Neural cell (in vitro differentiated cells): ENCODE measurements around the gene SMCO2. TPM values are rescaled to one million over a fixed set of nuclear protein-coding genes. Genes with fewer than 3 reads are reported as not detected.

Source experiments
- H2AFZ ChIP-seq: fragments of 200-600, 300-800 bp; sonication (generic), shearing (Covaris generic); 2 replicates; pipeline ENCODE4 v1.6.0; 2014; ENCODE audit warnings: low read depth, mild to moderate bottlenecking, antibody characterized with exemption, low read length, moderate library complexity
- H3F3A ChIP-seq: fragments of 200-600 bp; shearing (Covaris generic); 2 replicates; pipeline ENCODE4 v1.6.1; 2016; ENCODE audit warnings: mild to moderate bottlenecking, moderate library complexity, mixed read lengths, antibody characterized with exemption, low read length; ENCODE audit not compliant: insufficient read depth, poor library complexity, severe bottlenecking
- H3K27ac ChIP-seq: fragments of 200-600, 300-800 bp; sonication (generic), shearing (Covaris generic); 2 replicates; pipeline ENCODE4 v1.5.1; 2014; ENCODE audit warnings: mild to moderate bottlenecking, low read length, moderate library complexity
- H3K27me3 ChIP-seq: fragments of 300-800, 200-600 bp; sonication (generic), shearing (Covaris generic); 2 replicates; pipeline ENCODE4 v1.6.0; 2014; ENCODE audit warnings: mild to moderate bottlenecking, low read depth, low read length, moderate library complexity; ENCODE audit not compliant: insufficient read depth
- H3K36me3 ChIP-seq: fragments of 300-800, 200-600 bp; sonication (generic), shearing (Covaris generic); 2 replicates; pipeline ENCODE4 v1.5.1; 2014; ENCODE audit warnings: mild to moderate bottlenecking, antibody characterized with exemption, low read length, moderate library complexity; ENCODE audit not compliant: insufficient read depth
- H3K4me2 ChIP-seq: fragments of 300-800, 200-600 bp; sonication (generic), shearing (Covaris generic); 2 replicates; pipeline ENCODE4 v1.6.0; 2014; ENCODE audit warnings: mild to moderate bottlenecking, low read length
- H3K4me3 ChIP-seq: fragments of 300-800, 200-600 bp; sonication (generic), shearing (Covaris generic); 2 replicates; pipeline ENCODE4 v1.5.1; 2014; ENCODE audit warnings: mild to moderate bottlenecking, low read length, moderate library complexity
- H3K79me2 ChIP-seq: fragments of 200-600 bp; shearing (Covaris generic); replicated peaks from 2 replicates; pipeline ENCODE4 v1.6.0; 2014; ENCODE audit warnings: mild to moderate bottlenecking, low read length, moderate library complexity; ENCODE audit not compliant: insufficient read depth
- H3K9ac ChIP-seq: fragments of 300-800, 200-600 bp; sonication (generic), shearing (Covaris generic); 2 replicates; pipeline ENCODE4 v1.6.1; 2016; ENCODE audit warnings: mild to moderate bottlenecking, low read length, mixed read lengths
- H3K9me2 ChIP-seq: fragments of 200-600 bp; shearing (Covaris generic); 2 replicates; pipeline ENCODE4 v1.6.1; 2016; ENCODE audit warnings: mild to moderate bottlenecking, low read length, mixed read lengths; ENCODE audit not compliant: insufficient read depth
- H3K9me3 ChIP-seq: fragments of 200-600, 300-800 bp; sonication (generic), shearing (Covaris generic); 2 replicates; pipeline ENCODE4 v1.6.1; 2016; ENCODE audit warnings: mild to moderate bottlenecking, mixed run types, low read length, moderate library complexity, mixed read lengths
- H4K20me1 ChIP-seq: fragments of 200-600 bp; shearing (Covaris generic); 2 replicates; pipeline ENCODE4 v1.6.1; 2016; ENCODE audit warnings: mild to moderate bottlenecking, mixed run types; ENCODE audit not compliant: insufficient read depth
- CTCF ChIP-seq: fragments of 450-650 bp; IDR thresholded peaks from 2 replicates; pipeline ENCODE4 v1.5.1; 2014; ENCODE audit warnings: antibody characterized with exemption, mild to moderate bottlenecking, moderate library complexity; ENCODE audit not compliant: poor library complexity, severe bottlenecking
- EP300 ChIP-seq: fragments of 450-650 bp; conservative IDR thresholded peaks from 2 replicates; pipeline ENCODE4 v1.6.1; 2014; ENCODE audit warnings: antibody characterized with exemption, mild to moderate bottlenecking, moderate library complexity; ENCODE audit not compliant: poor library complexity, severe bottlenecking
- EZH2 ChIP-seq: fragments of 200-600, 300-800 bp; shearing (Covaris generic), sonication (generic); IDR thresholded peaks from 2 replicates; pipeline ENCODE4 v1.6.1; 2014; ENCODE audit warnings: antibody characterized with exemption, low read length, borderline replicate concordance, mild to moderate bottlenecking; ENCODE audit not compliant: insufficient read depth, poor library complexity, severe bottlenecking
- MXI1 ChIP-seq: fragments of 450-650 bp; conservative IDR thresholded peaks from 2 replicates; pipeline ENCODE4 v1.6.1; 2014; ENCODE audit warnings: antibody characterized with exemption, mild to moderate bottlenecking; ENCODE audit not compliant: poor library complexity, severe bottlenecking
- POLR2AphosphoS5 ChIP-seq: IDR thresholded peaks from 2 replicates; pipeline ENCODE4 v1.6.1; 2012
- RAD21 ChIP-seq: fragments of 450-650 bp; conservative IDR thresholded peaks from 2 replicates; pipeline ENCODE4 v1.6.1; 2014; ENCODE audit warnings: antibody characterized with exemption, mild to moderate bottlenecking, moderate library complexity
- SMC3 ChIP-seq: fragments of 450-650 bp; conservative IDR thresholded peaks from 2 replicates; pipeline ENCODE4 v1.6.1; 2014; ENCODE audit warnings: antibody characterized with exemption, mild to moderate bottlenecking, moderate library complexity; ENCODE audit not compliant: poor library complexity
- TAF1 ChIP-seq: IDR thresholded peaks from 2 replicates; pipeline ENCODE4 v1.6.1; 2012; ENCODE audit warnings: low read depth
- polyA plus RNA-seq: library from polyadenylated mRNA; depleted of rRNA; stranded (reverse); fragments of >200 nt; gene quantifications from 2 replicates; pipeline ENCODE4 v1.2.3, GENCODE V29; 2014
- TF ChIP-seq, protein P1 (sequence below): IDR thresholded peaks from 2 replicates; pipeline ENCODE4 v1.6.1; 2012; ENCODE audit warnings: borderline replicate concordance

SMCO2 gene
- polyA plus RNA-seq, 1 donor from 2014 or later: not detected

- Histone ChIP-seq H2AFZ (no peak overlapping the region), H3K4me3 (no peak overlapping the region), H3K27ac (no peak overlapping the region)
Measured at GRCh38 chr12:27474344-27474743, 27.8 kb downstream of the SMCO2 start.

DNA sequence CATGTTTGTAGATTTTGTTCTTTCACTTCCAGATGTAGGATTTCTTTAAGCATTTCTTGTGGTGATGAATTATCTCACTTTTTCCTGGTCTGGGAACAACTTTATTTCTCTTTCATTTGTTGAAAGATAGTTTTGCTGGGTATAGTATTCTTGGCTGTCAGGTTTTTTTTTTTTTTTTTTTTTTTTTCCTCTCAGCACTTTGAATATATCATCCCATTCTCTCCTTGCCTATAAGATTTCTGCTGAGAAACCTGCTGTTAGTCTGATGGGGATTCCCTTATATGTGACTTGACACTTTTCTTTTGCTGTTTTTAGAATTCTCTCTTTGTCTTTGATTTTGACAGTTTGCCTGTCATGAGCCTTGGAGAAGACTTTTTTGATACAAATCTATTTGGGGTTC is 30.5 kb downstream of the SMCO2 start:
- Histone ChIP-seq H4K20me1 (no peaks in the 10 kb centered on the region), H3K4me3 (no peak overlapping the region), H3K36me3 (no peaks in the 10 kb centered on the region), H3K9me3 (peaks cover 5% of the 10 kb centered on the region), H3F3A (no peaks in the 10 kb centered on the region), H3K27me3 (no peaks in the 10 kb centered on the region), H3K4me2 (no peak overlapping the region), H3K9me2 (no peaks in the 10 kb centered on the region), H2AFZ (no peak overlapping the region), H3K27ac (no peak overlapping the region), H3K9ac (no peak overlapping the region), H3K79me2 (no peaks in the 10 kb centered on the region)
- TF ChIP-seq RAD21 (no peak), CTCF (no peak), SMC3 (no peak), MXI1 (no peak), EZH2 (no peak), TAF1 (no peak), POLR2AphosphoS5 (no peak), EP300 (no peak)
- TF ChIP-seq, protein P1, sequence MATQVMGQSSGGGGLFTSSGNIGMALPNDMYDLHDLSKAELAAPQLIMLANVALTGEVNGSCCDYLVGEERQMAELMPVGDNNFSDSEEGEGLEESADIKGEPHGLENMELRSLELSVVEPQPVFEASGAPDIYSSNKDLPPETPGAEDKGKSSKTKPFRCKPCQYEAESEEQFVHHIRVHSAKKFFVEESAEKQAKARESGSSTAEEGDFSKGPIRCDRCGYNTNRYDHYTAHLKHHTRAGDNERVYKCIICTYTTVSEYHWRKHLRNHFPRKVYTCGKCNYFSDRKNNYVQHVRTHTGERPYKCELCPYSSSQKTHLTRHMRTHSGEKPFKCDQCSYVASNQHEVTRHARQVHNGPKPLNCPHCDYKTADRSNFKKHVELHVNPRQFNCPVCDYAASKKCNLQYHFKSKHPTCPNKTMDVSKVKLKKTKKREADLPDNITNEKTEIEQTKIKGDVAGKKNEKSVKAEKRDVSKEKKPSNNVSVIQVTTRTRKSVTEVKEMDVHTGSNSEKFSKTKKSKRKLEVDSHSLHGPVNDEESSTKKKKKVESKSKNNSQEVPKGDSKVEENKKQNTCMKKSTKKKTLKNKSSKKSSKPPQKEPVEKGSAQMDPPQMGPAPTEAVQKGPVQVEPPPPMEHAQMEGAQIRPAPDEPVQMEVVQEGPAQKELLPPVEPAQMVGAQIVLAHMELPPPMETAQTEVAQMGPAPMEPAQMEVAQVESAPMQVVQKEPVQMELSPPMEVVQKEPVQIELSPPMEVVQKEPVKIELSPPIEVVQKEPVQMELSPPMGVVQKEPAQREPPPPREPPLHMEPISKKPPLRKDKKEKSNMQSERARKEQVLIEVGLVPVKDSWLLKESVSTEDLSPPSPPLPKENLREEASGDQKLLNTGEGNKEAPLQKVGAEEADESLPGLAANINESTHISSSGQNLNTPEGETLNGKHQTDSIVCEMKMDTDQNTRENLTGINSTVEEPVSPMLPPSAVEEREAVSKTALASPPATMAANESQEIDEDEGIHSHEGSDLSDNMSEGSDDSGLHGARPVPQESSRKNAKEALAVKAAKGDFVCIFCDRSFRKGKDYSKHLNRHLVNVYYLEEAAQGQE: no peak

More at GRCh38 chr12:27474344-27474743, 27.8 kb downstream of the SMCO2 start:
- Histone ChIP-seq H3F3A (no peaks in the 10 kb centered on the region), H3K79me2 (no peaks in the 10 kb centered on the region), H3K36me3 (no peaks in the 10 kb centered on the region), H3K27me3 (no peaks in the 10 kb centered on the region), H3K9ac (no peak overlapping the region), H3K9me3 (peaks cover 5% of the 10 kb centered on the region), H4K20me1 (no peaks in the 10 kb centered on the region), H3K4me2 (no peak overlapping the region), H3K9me2 (no peaks in the 10 kb centered on the region)
- TF ChIP-seq MXI1 (no peak), POLR2AphosphoS5 (no peak), EZH2 (no peak), SMC3 (no peak), CTCF (no peak), RAD21 (no peak), TAF1 (no peak), EP300 (no peak)
- TF ChIP-seq, protein P1: no peak
